WTC11 (cell line): ENCODE measurements around the gene GLCCI1.

ENCODE experiments used
- AR ChIP-seq: fragments of 250-450 bp; sonication (Bioruptor Pico); IDR thresholded peaks from 2 replicates; pipeline ENCODE4 v1.9.0; 2021; ENCODE audit warnings: mild to moderate bottlenecking
- ATF1 ChIP-seq: sonication (generic); formaldehyde crosslinking; IDR thresholded peaks from 2 replicates; pipeline ENCODE4 v1.8.1; 2023; ENCODE audit warnings: mild to moderate bottlenecking, moderate library complexity, missing genetic modification reagents
- ATF3 ChIP-seq: sonication (generic); formaldehyde crosslinking; conservative IDR thresholded peaks from 2 replicates; pipeline ENCODE4 v1.8.1; 2022; ENCODE audit warnings: mild to moderate bottlenecking, missing genetic modification reagents
- CTCF ChIP-seq: fragments of 200-600 bp; IDR thresholded peaks from 2 replicates; pipeline ENCODE4 v1.8.0; 2022; ENCODE audit warnings: antibody characterized with exemption
- FOXJ3 ChIP-seq: sonication (generic); formaldehyde crosslinking; IDR thresholded peaks from 2 replicates; pipeline ENCODE4 v1.9.0; 2021; ENCODE audit warnings: missing genetic modification reagents, mild to moderate bottlenecking, borderline replicate concordance
- FOXK1 ChIP-seq: sonication (generic); formaldehyde crosslinking; IDR thresholded peaks from 2 replicates; pipeline ENCODE4 v1.8.0; 2022; ENCODE audit warnings: mild to moderate bottlenecking, moderate library complexity, missing genetic modification reagents
- FOXP4 ChIP-seq: sonication (generic); formaldehyde crosslinking; IDR thresholded peaks from 2 replicates; pipeline ENCODE4 v1.8.0; 2022; ENCODE audit warnings: mild to moderate bottlenecking, missing genetic modification reagents
- JUN ChIP-seq: sonication (generic); formaldehyde crosslinking; IDR thresholded peaks from 2 replicates; pipeline ENCODE4 v1.8.0; 2023; ENCODE audit warnings: mild to moderate bottlenecking, missing genetic modification reagents
- SMAD3 ChIP-seq: sonication (generic); formaldehyde crosslinking; IDR thresholded peaks from 2 replicates; pipeline ENCODE4 v1.8.0; 2022; ENCODE audit warnings: missing genetic modification reagents, mild to moderate bottlenecking, borderline replicate concordance
- SP1 ChIP-seq: sonication (generic); formaldehyde crosslinking; conservative IDR thresholded peaks from 2 replicates; pipeline ENCODE4 v1.8.1; 2022; ENCODE audit warnings: missing genetic modification reagents
- TEAD1 ChIP-seq: sonication (generic); formaldehyde crosslinking; IDR thresholded peaks from 2 replicates; pipeline ENCODE4 v1.8.0; 2022; ENCODE audit warnings: mild to moderate bottlenecking, missing genetic modification reagents
- ZBTB21 ChIP-seq: sonication (generic); formaldehyde crosslinking; IDR thresholded peaks from 2 replicates; pipeline ENCODE4 v1.8.1; 2023; ENCODE audit warnings: mild to moderate bottlenecking, missing genetic modification reagents, borderline replicate concordance
- ZMAT4 ChIP-seq: fragments of 250-450 bp; sonication (Bioruptor Pico); IDR thresholded peaks from 2 replicates; pipeline ENCODE4 v1.9.0; 2021; ENCODE audit warnings: mild to moderate bottlenecking
- ZNF512 ChIP-seq: sonication (generic); formaldehyde crosslinking; IDR thresholded peaks from 2 replicates; pipeline ENCODE4 v1.8.1; 2022; ENCODE audit warnings: missing genetic modification reagents, borderline replicate concordance

- TF ChIP-seq AR (CRISPR knock-in tag), result no peak
- no peak for TF ChIP-seq CTCF
- no peak for TF ChIP-seq TEAD1 (CRISPR knock-in tag)
- TF ChIP-seq ZNF512 (CRISPR knock-in tag), result no peak
- TF ChIP-seq SP1, result no peak
- TF ChIP-seq FOXK1 (CRISPR knock-in tag), result no peak
- TF ChIP-seq ZMAT4, result no peak
- no peak for TF ChIP-seq FOXP4 (CRISPR knock-in tag)
- no peak for TF ChIP-seq SMAD3
- no peak for TF ChIP-seq ATF1 (CRISPR knock-in tag)
- no peak for TF ChIP-seq JUN (CRISPR knock-in tag)
- TF ChIP-seq ATF3, result no peak
- no peak for TF ChIP-seq ZBTB21
- no peak for TF ChIP-seq FOXJ3
Measured at GRCh38 chr7:8063706-8064297, 95.2 kb downstream of the GLCCI1 start.
